ENCODE results near the gene P4HA2. TPM values are rescaled to one million over a fixed set of nuclear protein-coding genes. Genes with fewer than 3 reads are reported as not detected.

The P4HA2 gene
- total and polyA plus RNA-seq, 2 of the 8 experiments (the other 6 are each of a cell fraction or from before 2014, with no cell fraction given) = 7.4 to 9.3 TPM

- Histone ChIP-seq H4K91ac (replicated peaks; ENCODE audit: insufficient read length, low read length) (no peak overlapping the region), H2BK5ac (ENCODE audit: low read depth, low read length) (no peak overlapping the region), H3K9ac (replicated peaks in 1 of 4; ENCODE audit: extremely low read depth in 1 of 4, low read depth in 3 of 4, low read length in 3 of 4) (no peak overlapping the region), H3K56ac (replicated peaks; ENCODE audit: insufficient read length, low read depth, low read length) (no peak overlapping the region), H3K27ac (ENCODE audit: low read depth, low read length) (no peak overlapping the region), H3K23me2 (ENCODE audit: low read depth, low read length) (no peaks in the 10 kb centered on the region), H3K79me1 (ENCODE audit: low read depth, low read length) (no peaks in the 10 kb centered on the region), H4K5ac (ENCODE audit: insufficient read length, low read depth, low read length) (no peak overlapping the region), H4K20me1 (replicated peaks in 1 of 2; ENCODE audit: control insufficient read depth in 1 of 2, insufficient read depth in 2 of 2, low read length in 2 of 2) (no peaks in the 10 kb centered on the region), H3K27me3 (replicated peaks in 1 of 4; ENCODE audit: control insufficient read depth in 3 of 4, extremely low read depth in 1 of 4, insufficient read depth in 3 of 4, low read length in 3 of 4) (no peaks in the 10 kb centered on the region; a peak in 2 of 7 replicates), H2AFZ (ENCODE audit: low read length) (no peak overlapping the region), H3K36me3 (ENCODE audit: control insufficient read depth in 2 of 4, insufficient read depth in 4 of 4, low read length in 3 of 4) (no peaks in the 10 kb centered on the region), H2BK12ac (ENCODE audit: low read depth, low read length) (no peak overlapping the region), H3K18ac (ENCODE audit: extremely low read depth, low read length) (no peak overlapping the region), H2BK20ac (ENCODE audit: low read length) (no peak overlapping the region), H3K9me3 (ENCODE audit: insufficient read depth in 2 of 2, low read depth in 1 of 2, low read length in 1 of 2) (no peaks in the 10 kb centered on the region), H4K8ac (ENCODE audit: extremely low read depth, insufficient read depth, low read length) (no peak overlapping the region), H3K4me2 (ENCODE audit: insufficient read depth in 1 of 2, low read depth in 2 of 2, low read length in 2 of 2) (no peak overlapping the region), H3K23ac (ENCODE audit: insufficient read length) (no peak overlapping the region), H2BK15ac (ENCODE audit: low read length) (no peak overlapping the region), H3K4me1 (replicated peaks in 1 of 4; ENCODE audit: control insufficient read depth in 3 of 4, insufficient read depth in 4 of 4, low read length in 3 of 4) (peaks cover 0 to 7% (median 4%) of the 10 kb centered on the region in 4 experiments; a peak in 6 of 7 replicates), H3K79me2 (ENCODE audit: control insufficient read depth in 1 of 2, insufficient read depth in 2 of 2, low read length in 2 of 2) (no peaks in the 10 kb centered on the region), H3K14ac (ENCODE audit: insufficient read length) (no peak overlapping the region), H2AK5ac (ENCODE audit: low read depth, low read length) (no peak overlapping the region), H3K4me3 (ENCODE audit: extremely low read depth in 1 of 4, insufficient read depth in 2 of 4, low read depth in 3 of 4, low read length in 4 of 4) (no peak overlapping the region), H3K4ac (replicated peaks; ENCODE audit: insufficient read length, low read depth, low read length) (no peak overlapping the region), H2BK120ac (replicated peaks; ENCODE audit: low read depth, low read length) (no peak overlapping the region)
- TF ChIP-seq SIN3A (conservative IDR thresholded peaks at IDR 0.05 in 1 of 2, IDR thresholded peaks at IDR 0.05 in 1 of 2; ENCODE audit: low read depth in 1 of 2, low read length in 2 of 2) (no peak), MAX (IDR thresholded peaks at IDR 0.05) (no peak), TEAD4 (IDR thresholded peaks at IDR 0.05; ENCODE audit: low read depth, low read length) (no peak), CTCF (IDR thresholded peaks at IDR 0.05; ENCODE audit: control extremely low read depth in 1 of 3, insufficient read depth in 1 of 3, low read depth in 1 of 3, low read length in 3 of 3) (peak in 1 of 3 experiments; percentile 6; a peak in 2 of 4 replicates), JUND (IDR thresholded peaks at IDR 0.05; ENCODE audit: low read length) (no peak), NANOG (IDR thresholded peaks at IDR 0.05; ENCODE audit: insufficient read depth, low read depth, low read length, poor library complexity, severe bottlenecking) (no peak), EZH2 (IDR thresholded peaks at IDR 0.05; ENCODE audit: low read depth, low read length, severe bottlenecking) (no peak)
- POLR2A ChIA-PET (ENCODE audit: partially characterized antibody) = no interaction called here
- CTCF ChIA-PET (ENCODE audit: partially characterized antibody) = interaction anchor here (0.9 to 5.4 kb wide), 5 partner anchors 13 to 206 kb away, joined by 3 to 39 read pairs (median 3); no protein-coding TSS in a partner anchor
- 85% methylated on average over 3 of the region's 3 CpGs; no CpG with 5 or more reads in 1 of the 2 experiments for WGBS, 2 experiments (ENCODE audit: extremely low coverage in 1 of 2, insufficient coverage in 1 of 2, insufficient read length in 1 of 2, insufficient replicate concordance in 2 of 2, low coverage in 1 of 2, low lambda C conversion rate in 2 of 2, missing lambda C conversion rate in 1 of 2)
- FAIRE-seq (no peak), DNase-seq (ENCODE audit: low read depth in 1 of 2, low spot score in 2 of 2) (no peak)
Observed at GRCh38 chr5:132176987-132177386, 50.7 kb downstream of the P4HA2 start.

Measured in H1 (cell line).